Liver (tissue), 9 donors: ENCODE data around the gene DNAI4. TPM values are rescaled to one million over a fixed set of nuclear protein-coding genes. Genes with fewer than 3 reads are reported as not detected.

Source experiments
- DNase-seq: peaks from one replicate; pipeline ENCODE4 v3.0.0-alpha.2; 2017; ENCODE audit warnings: low spot score
- H3K27ac ChIP-seq, 2 donors: one replicate each; pipeline ENCODE4 v1.7.0; 2013; ENCODE audit warnings: inconsistent platforms in 2 of 2, low read length in 2 of 2, control low read depth in 1 of 2, low read depth in 1 of 2, mild to moderate bottlenecking in 1 of 2
- H3K27me3 ChIP-seq, 4 donors: one replicate each; pipeline versions ENCODE4 v1.6.1 to v1.7.0; 2013; ENCODE audit warnings: low read length in 3 of 4, inconsistent platforms in 1 of 4, mild to moderate bottlenecking in 1 of 4, moderate library complexity in 1 of 4; ENCODE audit not compliant: control insufficient read depth in 4 of 4, insufficient read depth in 4 of 4
- H3K36me3 ChIP-seq, 4 donors: one replicate each; pipeline versions ENCODE4 v1.6.1 to v1.7.0; 2013; ENCODE audit warnings: low read length in 3 of 4, mild to moderate bottlenecking in 3 of 4, low read depth in 1 of 4, moderate library complexity in 1 of 4; ENCODE audit not compliant: control insufficient read depth in 4 of 4, insufficient read depth in 3 of 4
- H3K4me1 ChIP-seq, 4 donors: one replicate each; pipeline versions ENCODE4 v1.6.1 to v1.7.0; 2013; ENCODE audit warnings: low read length in 3 of 4, mild to moderate bottlenecking in 3 of 4, moderate library complexity in 1 of 4; ENCODE audit not compliant: control insufficient read depth in 4 of 4, insufficient read depth in 4 of 4
- H3K4me3 ChIP-seq, 3 donors: one replicate each; pipeline versions ENCODE4 v1.6.1 to v1.7.0; 2013; ENCODE audit warnings: low read length in 3 of 3, control low read depth in 1 of 3, low read depth in 1 of 3, mild to moderate bottlenecking in 1 of 3
- H3K9ac ChIP-seq, 2 donors: one replicate each; pipeline ENCODE4 v1.7.0; 2013; ENCODE audit warnings: low read length in 2 of 2, mild to moderate bottlenecking in 2 of 2, moderate library complexity in 2 of 2, control low read depth in 1 of 2, low read depth in 1 of 2
- H3K9me3 ChIP-seq, 4 donors: one replicate each; pipeline versions ENCODE4 v1.6.1 to v1.7.0; 2013; ENCODE audit warnings: low read length in 3 of 4; ENCODE audit not compliant: control insufficient read depth in 4 of 4
- ATF3 ChIP-seq: IDR thresholded peaks from 2 replicates; pipeline ENCODE4 v1.6.1; 2016; ENCODE audit warnings: antibody characterized with exemption
- EGR1 ChIP-seq, 2 donors: IDR thresholded peaks; 2 replicates each; pipeline ENCODE4 v1.6.1; 2016 to 2018; ENCODE audit warnings: antibody characterized with exemption in 2 of 2, low read depth in 2 of 2
- FOXA1 ChIP-seq: IDR thresholded peaks from 2 replicates; pipeline ENCODE4 v1.6.1; 2016; ENCODE audit warnings: antibody characterized with exemption
- FOXA2 ChIP-seq: IDR thresholded peaks from 2 replicates; pipeline ENCODE4 v1.6.1; 2016; ENCODE audit warnings: antibody characterized with exemption
- GABPA ChIP-seq, 2 donors: IDR thresholded peaks in 1 of 2; conservative IDR thresholded peaks in 1 of 2; 2 replicates each; pipeline ENCODE4 v1.6.1; 2016; ENCODE audit warnings: antibody characterized with exemption in 2 of 2, mild to moderate bottlenecking in 1 of 2, moderate library complexity in 1 of 2
- HNF4A ChIP-seq, 2 donors: conservative IDR thresholded peaks; 2 replicates each; pipeline ENCODE4 v1.6.1; 2016; ENCODE audit warnings: antibody characterized with exemption in 2 of 2, mild to moderate bottlenecking in 2 of 2
- HNF4G ChIP-seq: IDR thresholded peaks from 2 replicates; pipeline ENCODE4 v1.6.1; 2016; ENCODE audit warnings: antibody characterized with exemption
- JUND ChIP-seq, 2 donors: IDR thresholded peaks; 2 replicates each; pipeline ENCODE4 v1.6.1; 2016; ENCODE audit warnings: antibody characterized with exemption in 2 of 2
- MAX ChIP-seq: IDR thresholded peaks from 2 replicates; pipeline ENCODE4 v1.6.1; 2016; ENCODE audit warnings: antibody characterized with exemption
- NR2F2 ChIP-seq: IDR thresholded peaks from 2 replicates; pipeline ENCODE4 v1.6.1; 2016; ENCODE audit warnings: antibody characterized with exemption
- RAD21 ChIP-seq, 2 donors: IDR thresholded peaks; 2 replicates each; pipeline ENCODE4 v1.6.1; 2016; ENCODE audit warnings: antibody characterized with exemption in 2 of 2, mild to moderate bottlenecking in 2 of 2
- REST ChIP-seq: IDR thresholded peaks from 2 replicates; pipeline ENCODE4 v1.6.1; 2016; ENCODE audit warnings: antibody characterized with exemption, mild to moderate bottlenecking
- RXRA ChIP-seq, 2 donors: IDR thresholded peaks; 2 replicates each; pipeline ENCODE4 v1.6.1; 2017 to 2018; ENCODE audit warnings: antibody characterized with exemption in 2 of 2, mild to moderate bottlenecking in 1 of 2
- SP1 ChIP-seq: IDR thresholded peaks from 2 replicates; pipeline ENCODE4 v1.6.1; 2018; ENCODE audit warnings: antibody characterized with exemption, mild to moderate bottlenecking
- TAF1 ChIP-seq: conservative IDR thresholded peaks from 2 replicates; pipeline ENCODE4 v1.6.1; 2016; ENCODE audit warnings: antibody characterized with exemption, mild to moderate bottlenecking
- YY1 ChIP-seq: IDR thresholded peaks from 2 replicates; pipeline ENCODE4 v1.6.1; 2016; ENCODE audit warnings: antibody characterized with exemption, mild to moderate bottlenecking
- WGBS: extraction: QIAGEN DNeasy Blood & Tissue Kit; methylation state at CpG from one replicate; pipeline ENCODE4 v1.1.7; 2013; 5-methylcytosine and 5-hydroxymethylcytosine counted together
- polyA plus RNA-seq, 2 donors: library from polyadenylated mRNA; stranded (reverse) in 1 of 2; unstranded in 1 of 2; fragments of 200-250 nt in 1 of 2; fragments of >200 nt in 1 of 2; fragmentation: Nextera tagmentation in 1 of 2; extraction: Ambion mirVana in 1 of 2; gene quantifications; one replicate each; pipeline versions ENCODE4 v1.2.1 to v1.2.3, GENCODE V29; 2013 to 2015
- total RNA-seq, 2 donors: library from RNA; depleted of rRNA; stranded (reverse); fragments of >200 nt; gene quantifications; one replicate each; pipeline ENCODE4 v1.2.3, GENCODE V29; 2014
- TF ChIP-seq, protein P1 (sequence below): fragments of 150-350 bp; IDR thresholded peaks from 2 replicates; pipeline ENCODE4 v1.5.1; 2017; ENCODE audit warnings: improper control_type of control experiment, low read depth, low read length; ENCODE audit not compliant: missing input control
- TF ChIP-seq, protein P2 (sequence below): IDR thresholded peaks from 2 replicates; pipeline ENCODE4 v1.6.1; 2016; ENCODE audit warnings: antibody characterized with exemption
- donor health status: healthy.
- donor health status: healthy.
- donor health status: healthy.
- donor health status: healthy.
- donor health status: healthy.

DNAI4 gene
- total and polyA plus RNA-seq, 4 donors, result 0.42 to 1.8 (median 0.84) TPM

GRCh38 chr1:66929146-66929688, 4.6 kb upstream of the DNAI4 start:
- no peak for DNase-seq
- H3K4me1 ChIP-seq, result peaks cover 1 to 32% (median 16%) of the 10 kb centered on the region in 4 donors
- WGBS, result 65% methylated on average over 3 of the region's 3 CpGs
- H3K36me3 ChIP-seq, result no peaks in the 10 kb centered on the region
- no peaks in the 10 kb centered on the region for H3K27me3 ChIP-seq
- H3K27ac ChIP-seq, result peak overlapping the region; percentile 94 to 99
- no peak for TF ChIP-seq HNF4A (conservative IDR thresholded peaks at IDR 0.05)
- TF ChIP-seq NR2F2, result no peak
- H3K9me3 ChIP-seq, result no peaks in the 10 kb centered on the region
- H3K9ac ChIP-seq, result no peak overlapping the region
- peak overlapping the region; percentile 70 to 88 (median 81) for H3K4me3 ChIP-seq

DNA sequence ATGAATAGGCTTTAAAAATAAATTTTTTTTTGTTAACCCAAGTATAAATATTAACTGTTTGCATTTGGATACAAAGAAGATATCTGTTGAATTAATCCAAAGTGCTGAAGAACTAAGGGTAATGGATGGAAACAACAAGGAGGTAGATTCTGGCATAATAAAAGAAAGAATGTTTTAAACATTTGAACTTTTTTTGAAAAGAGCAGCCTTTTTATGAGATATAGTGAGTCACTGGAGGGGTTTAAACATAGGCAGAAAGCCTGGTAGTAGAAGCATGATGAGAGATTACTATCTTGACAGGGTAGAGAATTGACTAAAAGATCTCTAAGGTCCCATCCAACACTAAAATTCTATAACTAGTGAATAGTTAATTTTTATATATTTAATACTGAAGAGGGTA, 2.9 kb upstream of the DNAI4 start:
- peaks cover 5 to 39% (median 20%) of the 10 kb centered on the region in 4 donors for H3K4me1 ChIP-seq

More for the DNA sequence above, 2.9 kb upstream of the DNAI4 start:
- TF ChIP-seq TAF1 (no peak), HNF4A (conservative IDR thresholded peaks at IDR 0.05) (no peak), ATF3 (no peak), FOXA2 (no peak), EGR1 (IDR thresholded peaks at IDR 0.05; ENCODE audit: low read depth in 2 of 2) (no peak), JUND (IDR thresholded peaks at IDR 0.05) (no peak), HNF4G (no peak), SP1 (no peak), GABPA (IDR thresholded peaks at IDR 0.05 in 1 of 2, conservative IDR thresholded peaks at IDR 0.05 in 1 of 2) (no peak), YY1 (no peak), RXRA (IDR thresholded peaks at IDR 0.05) (no peak), NR2F2 (no peak), FOXA1 (no peak), MAX (no peak), RAD21 (IDR thresholded peaks at IDR 0.05) (no peak), REST (no peak)
- TF ChIP-seq, protein P1, sequence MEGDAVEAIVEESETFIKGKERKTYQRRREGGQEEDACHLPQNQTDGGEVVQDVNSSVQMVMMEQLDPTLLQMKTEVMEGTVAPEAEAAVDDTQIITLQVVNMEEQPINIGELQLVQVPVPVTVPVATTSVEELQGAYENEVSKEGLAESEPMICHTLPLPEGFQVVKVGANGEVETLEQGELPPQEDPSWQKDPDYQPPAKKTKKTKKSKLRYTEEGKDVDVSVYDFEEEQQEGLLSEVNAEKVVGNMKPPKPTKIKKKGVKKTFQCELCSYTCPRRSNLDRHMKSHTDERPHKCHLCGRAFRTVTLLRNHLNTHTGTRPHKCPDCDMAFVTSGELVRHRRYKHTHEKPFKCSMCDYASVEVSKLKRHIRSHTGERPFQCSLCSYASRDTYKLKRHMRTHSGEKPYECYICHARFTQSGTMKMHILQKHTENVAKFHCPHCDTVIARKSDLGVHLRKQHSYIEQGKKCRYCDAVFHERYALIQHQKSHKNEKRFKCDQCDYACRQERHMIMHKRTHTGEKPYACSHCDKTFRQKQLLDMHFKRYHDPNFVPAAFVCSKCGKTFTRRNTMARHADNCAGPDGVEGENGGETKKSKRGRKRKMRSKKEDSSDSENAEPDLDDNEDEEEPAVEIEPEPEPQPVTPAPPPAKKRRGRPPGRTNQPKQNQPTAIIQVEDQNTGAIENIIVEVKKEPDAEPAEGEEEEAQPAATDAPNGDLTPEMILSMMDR, result no peak
- TF ChIP-seq, protein P2, sequence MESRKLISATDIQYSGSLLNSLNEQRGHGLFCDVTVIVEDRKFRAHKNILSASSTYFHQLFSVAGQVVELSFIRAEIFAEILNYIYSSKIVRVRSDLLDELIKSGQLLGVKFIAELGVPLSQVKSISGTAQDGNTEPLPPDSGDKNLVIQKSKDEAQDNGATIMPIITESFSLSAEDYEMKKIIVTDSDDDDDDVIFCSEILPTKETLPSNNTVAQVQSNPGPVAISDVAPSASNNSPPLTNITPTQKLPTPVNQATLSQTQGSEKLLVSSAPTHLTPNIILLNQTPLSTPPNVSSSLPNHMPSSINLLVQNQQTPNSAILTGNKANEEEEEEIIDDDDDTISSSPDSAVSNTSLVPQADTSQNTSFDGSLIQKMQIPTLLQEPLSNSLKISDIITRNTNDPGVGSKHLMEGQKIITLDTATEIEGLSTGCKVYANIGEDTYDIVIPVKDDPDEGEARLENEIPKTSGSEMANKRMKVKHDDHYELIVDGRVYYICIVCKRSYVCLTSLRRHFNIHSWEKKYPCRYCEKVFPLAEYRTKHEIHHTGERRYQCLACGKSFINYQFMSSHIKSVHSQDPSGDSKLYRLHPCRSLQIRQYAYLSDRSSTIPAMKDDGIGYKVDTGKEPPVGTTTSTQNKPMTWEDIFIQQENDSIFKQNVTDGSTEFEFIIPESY, result no peak
- no peak overlapping the region for H3K4me3 ChIP-seq
- no peaks in the 10 kb centered on the region for H3K9me3 ChIP-seq
- DNase-seq, result no peak
- H3K9ac ChIP-seq, result no peak overlapping the region
- no peak overlapping the region for H3K27ac ChIP-seq
- H3K27me3 ChIP-seq, result no peaks in the 10 kb centered on the region
- no peaks in the 10 kb centered on the region for H3K36me3 ChIP-seq
